SK-N-SH treated with all-trans-retinoic acid at 6 μM for 48 hours (cell line): Measurements from ENCODE around the gene BTBD16.

ENCODE experiments used
- GLIS3 ChIP-seq: fragments of 250-450 bp; sonication (Bioruptor Pico); IDR thresholded peaks from 2 replicates; pipeline ENCODE4 v1.5.0; 2020; ENCODE audit warnings: mild to moderate bottlenecking, moderate library complexity
- RARB ChIP-seq: fragments of 250-450 bp; sonication (Bioruptor Pico); IDR thresholded peaks from 2 replicates; pipeline ENCODE4 v1.8.0; 2021; ENCODE audit warnings: mild to moderate bottlenecking, moderate library complexity
- ZFP3 ChIP-seq: fragments of 250-450 bp; sonication (Bioruptor Pico); IDR thresholded peaks from 2 replicates; pipeline ENCODE4 v1.5.0; 2020; ENCODE audit warnings: mild to moderate bottlenecking, moderate library complexity

DNA sequence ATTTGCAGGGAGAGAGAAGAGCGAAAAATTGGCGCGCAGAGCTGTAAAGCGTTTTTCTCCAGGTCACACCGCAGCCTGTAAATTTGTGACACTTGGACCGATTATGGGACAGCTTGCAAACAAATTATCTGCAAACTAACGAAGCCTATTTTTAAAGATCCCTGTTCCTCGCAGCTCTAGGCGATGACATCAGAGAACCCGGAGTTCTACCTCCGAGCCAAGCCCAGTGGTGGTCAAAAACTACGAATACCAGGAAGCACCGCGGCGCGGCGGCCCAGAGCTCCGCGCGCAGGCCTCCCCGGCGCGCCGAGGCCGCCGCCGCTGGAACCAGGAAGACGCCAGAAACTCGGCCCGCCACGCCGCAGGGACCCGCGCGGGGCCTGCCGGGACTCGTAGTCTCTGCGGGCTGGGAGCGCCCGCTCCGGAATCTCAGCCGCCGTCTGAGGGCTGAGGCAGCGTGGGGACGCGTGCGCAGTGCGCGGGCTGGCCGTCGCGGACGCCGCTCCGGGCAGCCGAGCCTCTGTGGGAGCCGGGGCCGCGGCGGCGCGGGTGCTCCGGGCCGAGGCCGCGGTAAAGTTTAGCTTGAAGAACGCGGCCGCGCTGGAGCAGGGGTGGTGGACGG, 103.3 kb downstream of the BTBD16 start, which contains the start of gene PLEKHA1:
- TF ChIP-seq ZFP3 (CRISPR knock-in tag) = no peak
- no peak for TF ChIP-seq GLIS3 (CRISPR knock-in tag)
- no peak for TF ChIP-seq RARB (CRISPR knock-in tag)
